Hypothalamus (tissue), 51 donors: ENCODE measurements around the gene ESR1.
A peak's percentile ranks its signal among the peaks of the same experiment; 100 is the strongest.
"Not testable (repeated sequence)": the region's sequence is repeated elsewhere in the genome, so short reads cannot be mapped to it uniquely, and the experiment has no call there.

ENCODE experiments used
- DNase-seq, 51 donors: peaks; one replicate each; lab custom pipeline; 2025; lab: John Stamatoyannopoulos, UW

The ESR1 gene

DNA sequence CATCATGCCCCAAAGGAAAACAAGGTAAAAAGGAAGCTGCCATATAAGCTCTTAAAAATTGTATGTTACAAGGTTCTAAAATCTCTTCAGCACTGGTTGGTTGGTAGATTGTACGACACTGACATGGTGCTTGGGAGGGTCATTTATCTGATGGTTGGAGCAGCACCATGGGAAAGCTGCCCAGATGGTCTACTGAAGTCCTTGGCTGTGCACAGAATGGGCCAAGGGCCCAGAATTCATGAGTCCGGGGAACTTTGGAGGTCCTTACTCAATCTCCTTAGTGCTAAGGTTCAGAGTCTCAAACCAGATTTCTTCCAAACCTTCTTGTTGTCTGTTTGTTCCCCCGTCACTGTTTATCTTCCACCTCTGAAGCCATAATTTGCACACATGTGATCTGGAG, 314.4 kb downstream of the ESR1 start:
- DNase-seq: peak in 1 of 51 donors; percentile 6

DNA sequence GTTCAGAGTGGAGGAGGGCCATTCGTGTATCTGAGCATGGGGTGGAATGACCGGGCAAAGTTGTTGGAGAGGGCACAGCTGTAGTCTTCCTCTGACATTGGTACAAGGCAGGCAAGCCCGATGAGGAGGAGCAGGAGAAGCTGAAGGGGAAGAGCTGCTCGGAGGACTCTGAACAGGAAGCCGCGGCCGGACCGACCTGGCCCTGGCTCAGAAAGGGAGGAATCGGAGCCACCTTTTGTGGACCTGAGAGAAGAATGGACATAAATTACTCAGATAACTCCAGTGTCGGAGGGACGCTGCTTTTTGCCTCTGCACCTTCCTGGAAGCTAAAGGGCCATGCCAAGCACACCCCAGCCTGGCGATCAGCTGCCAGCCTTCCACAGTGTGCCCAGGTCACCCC, 315.0 kb downstream of the ESR1 start:
- DNase-seq: no peak

DNA sequence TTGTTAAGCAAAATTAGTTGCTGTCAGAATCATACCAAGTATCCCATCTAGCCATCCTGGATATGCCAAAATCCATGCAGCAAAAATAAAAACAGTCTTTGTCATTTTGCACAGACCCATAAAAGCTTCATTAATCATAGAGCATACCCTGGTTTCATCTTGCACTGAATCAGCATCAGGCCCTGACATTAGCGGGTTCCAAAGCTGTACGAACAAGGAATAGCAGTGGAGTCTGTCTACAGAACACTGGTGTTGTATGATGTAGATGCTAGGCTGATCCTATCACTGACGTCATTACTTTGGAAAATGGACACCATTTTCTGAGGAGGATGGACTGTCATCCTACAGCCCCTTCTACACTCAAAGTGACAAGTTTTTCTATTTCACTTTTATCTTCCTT, 315.6 kb downstream of the ESR1 start:
- DNase-seq: no peak

DNA sequence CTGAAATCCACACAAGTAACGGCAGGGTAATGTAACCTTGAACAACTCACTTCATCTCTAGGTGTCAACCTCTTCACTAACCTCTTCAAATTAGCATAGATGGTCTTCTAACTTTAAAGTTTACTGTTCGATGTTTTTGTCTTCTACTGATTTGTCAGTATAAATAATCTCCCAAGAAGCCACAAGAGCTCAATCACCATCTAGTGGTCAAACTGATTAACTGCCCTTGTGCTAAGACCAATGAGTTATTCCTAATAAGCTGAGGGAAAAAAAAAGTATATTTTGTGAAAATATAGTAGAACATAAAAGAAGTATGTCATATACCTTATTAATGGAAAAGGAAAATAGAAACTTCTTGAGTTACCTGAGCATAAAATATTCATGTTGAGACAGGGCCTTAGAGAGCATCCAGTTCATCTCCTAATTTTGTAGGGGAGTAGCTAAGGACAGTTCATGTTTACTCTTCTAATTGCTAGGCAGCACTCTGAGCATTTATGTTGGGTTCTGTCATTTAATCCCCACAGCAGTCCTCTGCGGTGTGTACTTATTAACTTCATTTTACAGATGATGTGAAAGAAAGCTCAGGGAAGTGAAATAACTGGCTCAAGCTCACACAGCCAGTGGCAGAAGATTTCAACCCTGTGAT, 317.1 kb downstream of the ESR1 start:
- DNase-seq: peak in 1 of 51 donors; percentile 25

DNA sequence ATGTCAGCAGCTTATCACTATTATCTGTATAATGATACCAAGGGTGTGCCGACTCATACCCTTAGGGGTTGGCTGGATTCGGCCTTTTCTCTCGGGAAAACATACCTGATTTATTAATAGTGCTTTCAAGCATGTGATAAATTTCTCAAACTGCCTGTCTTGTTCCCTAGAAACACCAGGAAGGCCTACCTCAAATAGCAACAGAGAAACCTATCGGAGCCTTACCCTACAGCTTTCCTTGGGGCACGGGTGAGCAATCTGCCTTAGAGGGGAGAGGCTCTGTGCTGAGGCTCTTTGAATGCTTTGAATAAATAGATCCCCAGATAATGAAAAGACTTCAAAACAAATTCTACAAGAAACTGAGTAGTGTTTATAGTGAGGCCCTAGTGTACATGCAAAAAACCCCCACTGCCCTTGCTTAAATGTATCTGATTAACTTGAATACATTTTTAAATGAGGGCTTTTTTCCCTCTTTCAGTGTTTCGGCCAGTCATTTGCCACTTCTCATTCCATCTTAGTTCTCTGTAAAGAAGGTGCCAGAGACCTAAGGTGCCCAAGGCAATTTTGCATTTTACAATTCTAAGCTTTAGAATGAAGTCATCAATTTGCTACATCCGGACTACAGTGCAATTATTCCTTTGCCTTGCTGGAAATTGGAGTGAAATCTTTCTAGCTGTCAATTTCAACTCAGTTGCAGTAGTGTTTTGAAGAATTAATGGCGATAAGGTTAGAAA, 320.1 kb downstream of the ESR1 start:
- DNase-seq: no peak

DNA sequence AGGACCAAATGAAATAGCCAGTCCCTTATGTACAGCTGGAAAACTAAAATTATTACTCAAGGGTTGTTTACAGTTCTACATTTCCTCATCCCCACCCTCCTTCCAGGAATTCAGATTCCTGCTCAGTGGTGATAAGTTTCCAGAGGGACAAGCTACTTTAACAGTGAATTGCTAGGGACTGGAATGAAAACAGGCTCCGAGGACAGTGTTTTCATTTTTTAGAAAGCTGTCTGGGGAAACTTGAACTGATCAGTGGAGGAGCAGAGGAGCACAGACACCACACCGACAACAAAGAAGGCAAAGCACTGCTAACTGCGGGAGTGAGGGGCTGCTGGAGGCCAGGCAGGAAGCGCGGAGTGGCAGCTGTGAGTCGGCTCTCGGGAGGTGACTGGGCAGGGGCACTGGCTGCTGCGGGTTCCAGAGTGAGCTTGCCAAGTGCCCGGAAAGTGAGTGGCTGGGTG, 322.2 kb downstream of the ESR1 start:
- DNase-seq: peak in 1 of 51 donors; percentile 18

DNA sequence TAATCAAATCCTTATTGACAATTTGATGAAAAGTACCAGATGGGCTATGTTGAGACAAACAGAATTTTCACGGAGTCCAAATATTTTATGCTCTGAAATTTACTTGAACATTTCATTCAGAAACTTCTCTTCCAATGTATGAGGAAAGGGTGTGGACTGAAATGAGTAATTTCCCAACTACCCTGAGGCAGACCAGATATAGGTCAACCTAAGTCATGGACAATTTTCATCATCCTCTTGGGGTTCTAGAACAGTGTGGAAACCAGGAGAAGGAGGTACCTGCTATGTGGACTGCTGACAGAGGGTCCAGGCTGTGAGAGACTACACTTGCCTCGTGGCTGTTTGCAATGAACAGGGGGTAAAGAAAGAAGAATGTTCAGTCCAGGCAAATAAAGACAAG, 323.0 kb downstream of the ESR1 start:
- DNase-seq: no peak

DNA sequence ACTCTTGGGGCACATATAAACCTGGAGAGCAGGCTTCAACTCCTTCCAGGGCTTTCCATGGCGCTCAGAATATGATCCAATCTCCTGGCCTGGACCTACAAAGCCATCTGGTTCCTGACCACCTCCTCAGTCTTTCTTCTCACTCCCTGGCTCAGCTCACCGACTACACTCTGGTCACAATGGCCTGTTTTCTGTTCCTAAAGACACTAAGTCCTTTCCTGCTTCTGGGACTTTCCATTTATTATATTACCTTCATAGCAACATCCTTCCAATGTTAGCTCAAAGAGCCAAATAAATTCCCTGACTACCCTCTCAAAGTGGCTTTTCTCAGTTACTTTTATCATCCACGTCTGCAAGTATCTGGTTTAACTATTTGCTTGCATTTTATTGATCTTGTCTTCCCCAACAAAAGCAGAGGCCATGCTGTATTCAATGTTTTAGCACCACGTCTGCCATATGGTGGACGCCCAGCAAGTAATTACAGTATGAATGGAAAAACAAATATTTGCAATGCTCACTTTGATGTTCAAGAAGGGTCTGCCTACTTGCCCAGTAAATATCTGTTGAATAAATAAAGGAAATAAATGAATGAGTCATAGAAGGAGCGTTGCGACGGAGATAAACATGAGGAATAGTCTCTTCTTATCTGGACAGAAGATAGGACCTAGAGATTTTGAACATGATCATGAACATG, 328.4 kb downstream of the ESR1 start:
- DNase-seq: no peak

DNA sequence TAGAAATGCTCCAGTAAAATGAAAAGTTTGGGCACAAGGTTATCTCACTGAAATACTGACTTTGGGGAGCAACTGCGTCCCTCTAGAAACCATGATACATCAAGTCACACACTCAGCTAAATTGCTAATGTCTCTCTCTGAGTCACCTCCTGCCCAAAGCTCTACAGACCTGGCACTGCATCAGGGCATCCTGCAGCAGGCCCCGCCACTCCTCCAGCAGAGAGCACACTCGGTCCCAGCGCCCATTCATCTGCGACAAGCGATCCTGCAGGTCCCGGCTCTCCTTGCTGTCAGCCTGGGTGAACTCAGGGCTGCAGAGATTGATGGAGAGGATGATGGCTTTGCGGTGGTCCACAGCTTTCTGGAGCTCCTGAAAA, 329.0 kb downstream of the ESR1 start:
- DNase-seq: no peak

DNA sequence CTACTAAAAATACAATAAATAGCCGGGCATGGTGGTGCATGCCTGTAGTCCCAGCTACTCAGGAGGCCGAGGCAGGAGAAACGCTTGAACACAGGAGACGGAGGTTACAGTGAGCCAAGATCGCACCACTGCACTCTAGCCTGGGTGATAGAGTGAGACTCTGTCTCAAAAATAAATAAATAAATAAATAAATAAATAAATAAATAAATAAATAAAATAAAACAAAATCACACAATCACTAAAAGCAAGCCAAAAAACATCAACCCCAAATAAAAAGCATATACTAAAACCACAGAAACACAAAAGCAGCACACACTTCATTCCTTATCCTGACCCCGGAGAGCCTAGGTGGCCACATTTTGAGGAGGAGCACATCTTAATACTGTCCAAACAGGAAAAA, 330.9 kb downstream of the ESR1 start:
- DNase-seq: not testable (repeated sequence)

DNA sequence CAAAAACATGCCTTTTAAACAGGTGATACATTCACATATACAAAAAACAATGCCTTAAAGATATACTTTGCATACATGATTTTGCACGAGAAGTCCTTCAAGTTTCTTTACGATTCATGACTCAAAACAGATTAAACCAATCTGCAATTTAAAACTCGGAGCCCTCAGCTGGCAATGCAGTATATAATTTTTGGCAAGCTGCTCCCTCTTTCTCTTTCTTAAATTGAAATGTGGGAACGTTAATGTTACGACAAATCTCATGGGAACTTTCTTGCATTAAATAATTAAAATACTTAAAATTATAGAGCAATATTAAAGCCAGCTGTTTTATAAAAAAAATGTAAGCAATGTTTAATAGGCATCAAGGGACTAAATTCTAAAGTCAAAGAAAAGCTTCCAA, 334.6 kb downstream of the ESR1 start:
- DNase-seq: no peak

DNA sequence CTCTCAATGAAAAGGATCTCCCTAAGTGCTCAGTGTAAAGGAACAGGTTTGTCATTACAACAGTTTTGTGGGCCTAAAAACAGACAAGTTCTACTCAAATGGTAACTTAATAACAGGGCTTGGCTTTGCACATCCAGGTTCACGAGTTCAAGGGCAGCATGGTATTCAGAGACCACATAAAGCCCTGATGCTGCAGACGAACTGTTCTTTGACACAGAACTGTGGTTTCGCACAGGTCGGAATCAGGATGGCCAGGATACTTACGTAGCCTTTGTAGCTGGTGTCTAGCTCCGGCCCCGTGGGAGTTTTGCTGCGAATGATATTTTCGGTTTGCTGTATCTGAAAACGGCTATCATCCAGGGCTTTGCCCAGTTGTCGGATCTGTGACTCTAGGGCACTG, 335.9 kb downstream of the ESR1 start:
- DNase-seq: no peak

DNA sequence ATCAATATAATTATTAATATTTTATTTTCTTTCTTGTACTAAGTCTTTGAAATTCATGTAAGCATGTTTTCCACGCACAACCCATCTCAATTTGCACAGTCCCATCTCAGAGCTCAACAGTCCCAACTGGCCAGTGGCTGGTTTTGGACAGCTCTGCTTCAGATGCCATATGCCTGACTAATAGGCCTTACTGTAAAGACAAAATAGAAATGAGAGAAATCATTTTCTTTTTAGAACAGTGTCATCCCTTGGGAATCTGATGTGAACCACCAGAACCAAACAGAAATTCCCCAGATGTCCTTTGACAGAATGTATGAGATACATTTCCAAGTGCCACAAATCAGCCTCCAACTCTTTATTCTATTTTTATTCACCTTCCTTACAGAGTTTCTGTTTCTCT, 338.9 kb downstream of the ESR1 start:
- DNase-seq: no peak

DNA sequence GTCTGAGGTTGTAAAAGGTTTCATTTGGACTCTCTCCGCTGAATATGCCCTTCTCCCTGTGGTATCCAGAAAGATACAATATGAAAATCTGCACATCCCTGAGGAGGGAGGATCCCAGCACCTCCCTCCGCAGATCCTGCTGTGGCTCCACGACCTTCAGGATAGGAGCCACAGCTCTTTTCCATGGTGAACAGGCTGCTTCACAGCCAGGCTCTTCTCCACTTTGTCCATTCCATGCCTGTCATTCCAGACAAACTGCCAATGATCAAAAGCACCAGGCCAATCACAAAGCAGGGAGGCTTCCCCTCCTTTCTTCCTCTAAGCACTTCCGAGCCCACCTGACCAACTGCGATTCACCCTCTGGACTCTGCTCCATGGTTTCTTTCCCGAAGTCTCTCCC, 339.8 kb downstream of the ESR1 start:
- no peak for DNase-seq

DNA sequence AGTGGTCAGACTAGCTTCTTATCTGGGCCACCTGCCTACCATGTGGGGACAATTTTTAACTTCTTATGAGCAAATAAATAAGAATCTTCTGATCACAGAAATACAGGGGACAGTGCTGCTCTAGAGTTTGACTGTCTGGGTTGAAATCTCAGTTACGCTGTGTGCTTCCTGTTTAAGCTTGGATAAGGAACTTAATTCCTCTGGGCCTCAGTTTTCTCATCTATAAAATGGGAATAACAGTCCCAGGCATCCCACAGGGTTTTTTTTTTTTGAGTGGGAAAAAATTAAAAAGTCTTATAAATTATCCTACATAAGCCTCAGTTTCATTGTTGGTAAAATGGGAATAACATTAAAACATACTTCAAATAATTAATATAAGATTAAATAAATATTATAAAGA, 340.9 kb downstream of the ESR1 start:
- no peak for DNase-seq

DNA sequence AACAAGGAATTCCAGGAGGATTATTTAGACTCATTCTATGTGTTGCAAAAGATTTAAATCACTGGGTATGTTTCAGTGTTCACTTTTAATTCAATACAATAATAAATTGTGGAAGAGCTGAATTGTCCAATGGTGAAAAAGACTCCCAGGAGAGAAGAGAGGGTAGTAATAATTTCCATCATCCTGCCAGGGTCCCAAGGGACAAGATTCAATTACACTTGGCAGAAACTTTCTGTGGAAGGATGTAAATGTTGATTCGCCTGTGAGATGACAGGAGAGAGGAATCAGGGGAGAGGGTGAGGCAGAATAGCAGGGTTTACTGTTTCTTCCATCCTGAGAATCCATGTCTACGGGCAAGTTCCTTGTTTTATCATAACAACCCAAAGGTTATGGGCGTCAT, 342.7 kb downstream of the ESR1 start:
- no peak for DNase-seq

DNA sequence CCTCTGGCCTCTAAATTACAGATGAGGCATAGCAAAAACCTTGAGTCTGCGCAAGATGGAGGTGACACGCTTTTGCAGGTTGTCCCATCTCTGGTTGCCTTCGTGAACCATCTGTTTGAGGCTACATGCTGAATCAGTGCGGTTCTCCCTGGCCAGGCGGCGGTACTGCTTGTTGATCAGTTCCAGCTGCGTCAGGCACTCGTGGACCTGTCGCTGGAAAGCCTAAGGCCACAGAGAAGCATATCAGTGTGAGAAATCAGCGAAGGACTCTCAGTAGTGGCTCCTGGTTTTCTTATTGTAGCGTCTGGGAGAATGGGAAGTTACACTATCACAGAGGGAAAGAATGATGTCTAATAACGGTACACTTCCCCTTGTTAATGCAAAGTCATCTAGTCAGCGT, 344.4 kb downstream of the ESR1 start:
- no peak for DNase-seq

DNA sequence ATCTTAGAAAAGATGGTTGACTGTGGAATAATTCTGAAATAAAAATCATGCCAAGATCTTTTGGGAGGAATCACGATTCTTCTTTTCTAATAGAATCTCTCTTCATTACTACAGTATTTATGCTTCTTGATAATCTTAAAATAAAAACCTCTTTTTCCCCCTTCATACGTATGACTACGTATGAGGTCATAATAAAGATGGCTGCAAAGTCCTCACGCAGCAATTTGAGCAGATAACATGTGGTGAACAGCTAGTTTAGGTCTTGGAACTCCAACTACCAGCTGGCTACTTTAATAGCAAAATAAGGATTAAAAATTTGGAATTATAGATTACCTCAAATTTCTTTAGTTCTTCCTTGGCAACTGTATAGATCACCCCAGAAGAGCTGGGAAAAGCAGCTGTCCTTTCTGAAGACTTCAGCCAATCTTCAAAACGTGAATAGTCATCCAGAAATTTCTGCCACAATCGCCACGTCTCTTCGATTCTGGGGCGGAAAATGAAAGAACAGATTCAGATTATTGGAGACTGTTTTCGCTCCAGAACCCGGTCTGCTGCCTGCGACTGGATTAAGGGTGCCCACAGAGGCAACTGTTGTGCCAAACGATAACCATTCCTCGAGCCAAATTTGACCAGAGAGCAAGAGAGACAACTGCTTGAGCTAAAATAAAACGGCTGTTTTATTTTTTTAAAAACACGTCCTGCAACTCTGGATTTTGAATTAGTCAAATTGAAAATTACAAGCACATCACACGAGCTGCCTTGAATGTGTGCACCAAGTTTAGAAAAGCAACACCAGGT, 347.3 kb downstream of the ESR1 start:
- DNase-seq: no peak

DNA sequence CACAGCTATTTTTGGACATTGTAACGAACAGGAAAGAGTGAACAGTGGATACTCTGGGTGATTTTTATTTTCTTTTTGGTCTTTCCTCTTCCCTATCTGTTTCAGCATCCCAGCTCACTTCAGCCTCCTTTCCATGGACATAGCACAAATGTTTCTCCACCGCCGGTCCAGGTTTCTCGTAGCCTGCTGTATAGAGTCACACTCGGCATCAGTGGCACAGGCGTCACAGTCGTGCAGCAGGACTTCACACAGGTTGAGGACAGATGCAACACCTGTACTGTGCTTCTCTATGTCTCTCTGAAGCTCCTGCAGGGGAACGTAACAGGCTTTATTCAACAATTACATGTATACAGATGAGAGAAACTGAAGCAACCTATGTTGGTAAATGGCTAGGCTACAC, 348.3 kb downstream of the ESR1 start:
- no peak for DNase-seq

DNA sequence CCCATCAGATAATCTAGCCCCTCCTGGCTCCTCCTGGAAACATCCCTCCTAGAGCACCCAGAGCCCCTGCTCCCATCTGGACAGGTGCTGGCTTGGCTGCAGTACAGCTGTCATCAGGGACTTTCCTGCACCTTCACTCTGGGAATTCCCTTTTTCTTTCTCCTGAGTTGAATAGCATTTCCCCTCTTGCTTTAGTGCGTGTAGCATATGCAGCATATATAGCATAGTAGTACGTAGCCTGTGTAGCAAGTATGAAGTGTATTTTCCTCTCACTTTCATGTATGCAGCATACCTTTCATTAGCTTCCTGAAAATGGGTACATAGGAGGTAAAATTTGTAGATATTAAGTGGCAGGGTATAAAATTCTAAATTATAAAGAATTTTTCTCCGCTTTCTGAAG, 352.9 kb downstream of the ESR1 start:
- no peak for DNase-seq

DNA sequence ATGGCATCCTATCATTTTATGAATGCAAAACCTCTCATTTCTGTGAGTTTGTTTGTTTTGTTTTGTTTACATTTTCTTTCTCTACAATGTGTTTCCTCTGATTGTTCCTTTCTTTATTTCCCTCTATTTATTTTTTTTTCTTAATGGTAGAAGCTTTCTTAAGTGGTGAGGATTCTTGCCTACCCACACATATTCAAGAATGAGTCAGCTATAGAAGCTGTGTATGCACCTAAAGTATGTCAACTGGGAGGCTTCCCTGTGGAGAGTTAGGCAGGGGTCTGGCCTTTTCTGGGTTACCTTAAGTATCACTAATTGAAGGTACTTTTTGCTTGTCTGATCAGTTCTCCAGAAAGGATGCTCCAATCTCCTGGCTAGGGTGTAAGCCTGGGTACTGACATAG, 354.0 kb downstream of the ESR1 start:
- no peak for DNase-seq
